Osteoblast (primary cell): ENCODE data around the gene RHCE. TPM values are rescaled to one million over a fixed set of nuclear protein-coding genes. Genes with fewer than 3 reads are reported as not detected.
"Not testable (repeated sequence)": the region's sequence is repeated elsewhere in the genome, so short reads cannot be mapped to it uniquely, and the experiment has no call there.

Source experiments
- DNase-seq: peaks from one replicate; pipeline ENCODE4 v3.0.0; 2011; ENCODE audit warnings: low spot score, mixed read lengths; ENCODE audit not compliant: insufficient read length; ENCODE audit errors: missing footprints
- H2AFZ ChIP-seq: 2 replicates; pipeline ENCODE4 v1.6.0; 2011; ENCODE audit warnings: mild to moderate bottlenecking, low read length
- H3K27ac ChIP-seq: 2 replicates; pipeline ENCODE4 v1.5.1; 2011; ENCODE audit warnings: mild to moderate bottlenecking, low read depth, low read length, moderate library complexity
- H3K27me3 ChIP-seq: 2 replicates; pipeline ENCODE4 v1.6.0; 2012; ENCODE audit warnings: mild to moderate bottlenecking, control low read depth, inconsistent platforms, low read length, moderate library complexity; ENCODE audit not compliant: insufficient read depth
- H3K36me3 ChIP-seq: 2 replicates; pipeline ENCODE4 v1.5.1; 2011; ENCODE audit warnings: mild to moderate bottlenecking, low read length, control low read depth, moderate library complexity; ENCODE audit not compliant: insufficient read depth
- H3K4me1 ChIP-seq: 2 replicates; pipeline ENCODE4 v1.5.1; 2011; ENCODE audit warnings: mild to moderate bottlenecking, low read length, control low read depth, moderate library complexity; ENCODE audit not compliant: insufficient read depth
- H3K4me2 ChIP-seq: 2 replicates; pipeline ENCODE4 v1.6.0; 2011; ENCODE audit warnings: mild to moderate bottlenecking, low read length; ENCODE audit not compliant: insufficient read depth
- H3K4me3 ChIP-seq: fragments of 200-600 bp; sonication (generic); 3 replicates; pipeline ENCODE4 v1.5.1; 2012; ENCODE audit warnings: mild to moderate bottlenecking, low read length, inconsistent platforms; ENCODE audit not compliant: insufficient read depth
- H3K79me2 ChIP-seq: 2 replicates; pipeline ENCODE4 v1.6.0; 2012; ENCODE audit warnings: mild to moderate bottlenecking, low read length, control low read depth, inconsistent platforms; ENCODE audit not compliant: insufficient read depth
- H3K9me3 ChIP-seq: 2 replicates; pipeline ENCODE4 v1.5.1; 2011; ENCODE audit warnings: low read depth, low read length, control low read depth
- H4K20me1 ChIP-seq: 2 replicates; pipeline ENCODE4 v1.6.0; 2012; ENCODE audit warnings: mild to moderate bottlenecking, low read length, control low read depth; ENCODE audit not compliant: insufficient read depth
- CTCF ChIP-seq: IDR thresholded peaks from 2 replicates; pipeline ENCODE4 v1.5.1; 2011; ENCODE audit warnings: mild to moderate bottlenecking, low read depth, low read length, moderate library complexity; ENCODE audit errors: extremely low read depth
- total RNA-seq: library from RNA; depleted of rRNA; stranded (reverse); fragments of >200 nt; gene quantifications from 2 replicates; pipeline ENCODE4 v1.2.3, GENCODE V29; 2012

RHCE gene
- total RNA-seq, 1 donor: 0.72 TPM

- Histone ChIP-seq H3K27me3 (no peaks in the 10 kb centered on the region), H3K79me2 (peaks cover 81% of the 10 kb centered on the region), H2AFZ (no peak overlapping the region), H3K27ac (peak overlapping the region; percentile 74), H3K4me2 (peak overlapping the region; percentile 45), H3K4me3 (no peak overlapping the region), H3K36me3 (peaks cover 24% of the 10 kb centered on the region), H4K20me1 (peaks cover 7% of the 10 kb centered on the region), H3K9me3 (no peaks in the 10 kb centered on the region), H3K4me1 (peaks cover 46% of the 10 kb centered on the region)
- DNase-seq: no peak
- TF ChIP-seq CTCF: no peak
Measured at GRCh38 chr1:25341746-25342145, 78.9 kb downstream of the RHCE start.

GRCh38 chr1:25338986-25339385 lies 81.6 kb downstream of the RHCE start:
- Histone ChIP-seq H3K4me2 (peak overlapping the region; percentile 87), H3K27me3 (no peaks in the 10 kb centered on the region), H4K20me1 (peaks cover 2% of the 10 kb centered on the region), H3K36me3 (peaks cover 8% of the 10 kb centered on the region), H2AFZ (peak overlapping the region; percentile 89), H3K27ac (peak overlapping the region; percentile 89), H3K4me1 (peaks cover 37% of the 10 kb centered on the region), H3K79me2 (peaks cover 64% of the 10 kb centered on the region), H3K4me3 (peak overlapping the region; percentile 98), H3K9me3 (no peaks in the 10 kb centered on the region)
- no peak for TF ChIP-seq CTCF
- peak; percentile 59 for DNase-seq

DNA sequence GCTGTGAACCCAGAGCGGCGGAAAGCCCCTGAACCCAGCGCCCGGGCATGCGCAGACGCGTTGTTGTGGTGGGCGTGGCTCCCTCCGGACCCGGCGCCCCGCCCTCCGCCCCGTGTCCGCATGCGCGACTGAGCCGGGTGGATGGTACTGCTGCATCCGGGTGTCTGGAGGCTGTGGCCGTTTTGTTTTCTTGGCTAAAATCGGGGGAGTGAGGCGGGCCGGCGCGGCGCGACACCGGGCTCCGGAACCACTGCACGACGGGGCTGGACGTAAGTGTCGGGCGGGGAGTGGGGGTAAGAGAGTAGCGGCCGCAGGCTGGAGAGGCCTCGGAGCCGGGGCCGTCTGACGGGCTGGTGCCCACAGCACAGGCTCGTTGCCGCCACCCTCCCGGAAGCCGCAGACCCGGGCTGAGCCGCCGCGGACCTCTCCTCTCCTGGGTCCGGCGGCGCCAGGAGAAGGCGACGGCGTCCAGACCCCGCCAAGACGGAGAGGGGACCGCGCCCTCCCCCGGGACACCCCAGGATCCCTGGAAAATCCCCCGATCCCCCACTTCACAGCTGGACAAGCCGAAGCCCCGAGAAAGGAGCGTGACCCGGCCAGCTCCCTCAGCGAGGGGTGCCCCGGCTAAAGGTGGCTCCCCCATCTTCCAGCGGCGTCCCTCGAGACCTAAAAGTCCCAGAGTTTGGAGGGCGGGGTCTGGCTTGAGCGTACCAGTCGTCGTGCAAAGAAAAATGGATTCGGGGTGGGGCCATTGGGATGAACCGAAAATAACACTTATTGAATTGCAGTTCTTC lies 82.2 kb downstream of the RHCE start, which contains the start of gene TMEM50A:
Gene TMEM50A (plus strand): TSS at position 147 of the 794 bp plus-strand sequence. CDS start 2,153 bp downstream, outside the sequence.
- H3K4me1 ChIP-seq: peaks cover 33% of the 10 kb centered on the region
- peak within 1 kb of the TSS; percentile 89 for H3K27ac ChIP-seq
- H3K79me2 ChIP-seq: peaks cover 64% of the 10 kb centered on the region
- peak; percentile 95 for DNase-seq
- peaks cover 8% of the 10 kb centered on the region for H3K36me3 ChIP-seq
- TF ChIP-seq CTCF: no peak
- no peaks in the 10 kb centered on the region for H3K27me3 ChIP-seq
- H2AFZ ChIP-seq: peak within 1 kb of the TSS; percentile 89
- H3K4me2 ChIP-seq: peak within 1 kb of the TSS; percentile 87
- H3K4me3 ChIP-seq: peak within 1 kb of the TSS; percentile 98
- peaks cover 2% of the 10 kb centered on the region for H4K20me1 ChIP-seq
- H3K9me3 ChIP-seq: no peaks in the 10 kb centered on the region

DNA sequence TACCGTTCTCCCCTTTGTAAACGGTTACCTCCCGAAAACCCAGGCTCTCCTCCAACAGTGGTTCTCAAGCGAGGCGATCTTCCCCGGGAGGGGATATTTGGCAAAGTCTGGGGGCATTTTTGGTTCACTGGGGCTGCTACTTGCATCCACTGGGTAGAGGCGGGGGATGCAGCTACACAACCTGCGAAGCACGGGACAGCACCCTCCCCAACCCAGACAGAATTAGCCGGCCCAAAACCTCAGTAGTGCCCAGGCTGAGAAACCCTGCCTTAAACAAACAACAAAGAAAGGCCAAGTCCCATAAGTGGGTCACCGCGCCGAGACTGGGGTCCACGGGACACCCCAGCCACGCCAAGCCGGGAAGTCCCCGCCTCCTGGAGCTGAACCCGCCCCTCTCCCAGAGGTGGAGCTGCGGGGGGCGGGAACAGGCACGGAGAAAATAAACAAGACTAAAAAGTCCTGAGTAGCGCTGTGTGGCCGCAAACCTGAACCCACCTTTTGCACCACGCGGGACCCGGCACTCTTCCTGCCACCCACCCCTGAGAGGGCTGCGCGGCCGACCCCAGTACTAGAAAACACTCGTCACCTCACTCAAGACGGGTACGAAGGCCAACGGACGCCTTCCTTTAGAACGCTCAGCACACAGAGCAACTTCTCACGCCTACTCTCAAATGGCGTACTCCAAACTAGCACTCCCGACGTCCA lies 83.0 kb downstream of the RHCE start:
- H3K79me2 ChIP-seq: peaks cover 63% of the 10 kb centered on the region
- H2AFZ ChIP-seq: peak overlapping the region; percentile 77
- not testable (repeated sequence) for H3K36me3 ChIP-seq, H3K27me3 ChIP-seq, H3K9me3 ChIP-seq, H4K20me1 ChIP-seq, DNase-seq
- H3K27ac ChIP-seq: peak overlapping the region; percentile 89
- H3K4me3 ChIP-seq: peak overlapping the region; percentile 98
- H3K4me2 ChIP-seq: peak overlapping the region; percentile 87
- peaks cover 26% of the 10 kb centered on the region for H3K4me1 ChIP-seq

- not testable (repeated sequence) for H4K20me1 ChIP-seq, H3K9me3 ChIP-seq, H3K27me3 ChIP-seq, H3K36me3 ChIP-seq, DNase-seq
- Histone ChIP-seq H3K4me1 (peaks cover 19% of the 10 kb centered on the region), H3K4me2 (peak overlapping the region; percentile 87), H3K27ac (peak overlapping the region; percentile 69), H3K4me3 (peak overlapping the region; percentile 77), H3K79me2 (peaks cover 61% of the 10 kb centered on the region), H2AFZ (peak overlapping the region; percentile 72)
Measured at GRCh38 chr1:25336922-25337354, 83.7 kb downstream of the RHCE start.
